Measurements from ENCODE around the gene ARHGAP44.

The ARHGAP44 gene

GRCh38 chr17:12789075-12789480 lies 220 bp upstream of the ARHGAP44 start:
- Mint-ChIP-seq H3K27ac (no peak overlapping the region), H3K9me3 (no peaks in the 10 kb centered on the region), H3K36me3 (ENCODE audit: low read depth) (no peaks in the 10 kb centered on the region), H3K4me3 (peak overlapping the region; percentile 73 to 76 (median 74)), H3K4me1 (no peaks in the 10 kb centered on the region), H3K27me3 (ENCODE audit: low read depth) (peaks cover 52% of the 10 kb centered on the region)
- TF ChIP-seq CTCF (IDR thresholded peaks at IDR 0.05; ENCODE audit: unreplicated experiment in 3 of 3), result no peak

GRCh38 chr17:12790249-12791106 lies 1.2 kb downstream of the ARHGAP44 start:
- H3K36me3 Mint-ChIP-seq (ENCODE audit: low read depth), result no peaks in the 10 kb centered on the region
- H3K27ac Mint-ChIP-seq, result peak overlapping the region in 2 of 3 experiments; percentile 40 to 73
- no peaks in the 10 kb centered on the region for H3K4me1 Mint-ChIP-seq
- TF ChIP-seq CTCF (IDR thresholded peaks at IDR 0.05; ENCODE audit: unreplicated experiment in 3 of 3), result no peak
- H3K27me3 Mint-ChIP-seq (ENCODE audit: low read depth), result peaks cover 62% of the 10 kb centered on the region
- no peaks in the 10 kb centered on the region for H3K9me3 Mint-ChIP-seq
- H3K4me3 Mint-ChIP-seq, result peak overlapping the region; percentile 91 to 96 (median 91)

- H3K9me3 Mint-ChIP-seq, result peaks cover 3% of the 10 kb centered on the region
- H3K36me3 Mint-ChIP-seq (ENCODE audit: low read depth), result no peaks in the 10 kb centered on the region
- no peak for TF ChIP-seq CTCF (IDR thresholded peaks at IDR 0.05; ENCODE audit: unreplicated experiment in 3 of 3)
- no peaks in the 10 kb centered on the region for H3K4me1 Mint-ChIP-seq
- H3K4me3 Mint-ChIP-seq, result no peak overlapping the region
- H3K27me3 Mint-ChIP-seq (ENCODE audit: low read depth), result peaks cover 43% of the 10 kb centered on the region
- no peak overlapping the region for H3K27ac Mint-ChIP-seq
Measured at GRCh38 chr17:12794919-12795532, 5.7 kb downstream of the ARHGAP44 start.

GRCh38 chr17:12800855-12801365 lies 11.6 kb downstream of the ARHGAP44 start:
- no peaks in the 10 kb centered on the region for H3K36me3 Mint-ChIP-seq (ENCODE audit: low read depth)
- TF ChIP-seq CTCF (IDR thresholded peaks at IDR 0.05; ENCODE audit: unreplicated experiment in 3 of 3), result no peak
- no peak overlapping the region for H3K4me3 Mint-ChIP-seq
- peak overlapping the region in 2 of 3 experiments; percentile 14 to 68 for H3K27ac Mint-ChIP-seq
- H3K27me3 Mint-ChIP-seq (ENCODE audit: low read depth), result no peaks in the 10 kb centered on the region
- peaks cover 6% of the 10 kb centered on the region for H3K9me3 Mint-ChIP-seq
- H3K4me1 Mint-ChIP-seq, result peaks cover 6% of the 10 kb centered on the region

- Mint-ChIP-seq H3K4me3 (no peak overlapping the region), H3K9me3 (peaks cover 23% of the 10 kb centered on the region), H3K27ac (no peak overlapping the region), H3K4me1 (peaks cover under 1% of the 10 kb centered on the region), H3K27me3 (ENCODE audit: low read depth) (no peaks in the 10 kb centered on the region), H3K36me3 (ENCODE audit: low read depth) (peaks cover 5% of the 10 kb centered on the region)
- TF ChIP-seq CTCF (IDR thresholded peaks at IDR 0.05; ENCODE audit: unreplicated experiment in 3 of 3), result no peak
Measured at GRCh38 chr17:12806630-12807029, 17.3 kb downstream of the ARHGAP44 start.

All from nephron (organoid).